Natural killer cell treated with Interleukin-12 subunit alpha and Interleukin-12 subunit beta and Interleukin-15 and Interleukin-18, amount 100 ng/mL, for 72 hours (primary cell): ENCODE measurements around the gene NRCAM. TPM values are rescaled to one million over a fixed set of nuclear protein-coding genes. Genes with fewer than 3 reads are reported as not detected.
A peak's percentile ranks its signal among the peaks of the same experiment; 100 is the strongest.
"Not testable (repeated sequence)": the region's sequence is repeated elsewhere in the genome, so short reads cannot be mapped to it uniquely, and the experiment has no call there.

Source experiments
- ATAC-seq, 2 donors: fragments of 150-1000 bp; cut with Tn5 transposase in 1 of 2; sonication (Bioruptor Pico), chemical (Tn5 transposase) in 1 of 2; 2 replicates each; pipeline ENCODE4 v1.10.0; 2021
- DNase-seq: peaks from one replicate; pipeline ENCODE4 v3.0.0; 2022; ENCODE audit warnings: low spot score
- H3K27ac Mint-ChIP-seq, 2 donors: 1 replicate in 1 of 2; 2 replicates in 1 of 2; pipeline ENCODE4 v1.8.0; 2022; ENCODE audit warnings: mixed read lengths in 2 of 2, mild to moderate bottlenecking in 1 of 2, moderate library complexity in 1 of 2
- H3K27me3 Mint-ChIP-seq, 2 donors: 1 replicate in 1 of 2; 2 replicates in 1 of 2; pipeline ENCODE4 v1.8.0; 2022; ENCODE audit warnings: mixed read lengths in 2 of 2
- H3K36me3 Mint-ChIP-seq: one replicate; pipeline ENCODE4 v1.8.0; 2022; ENCODE audit warnings: mixed read lengths
- H3K4me1 Mint-ChIP-seq, 2 donors: 1 replicate in 1 of 2; 2 replicates in 1 of 2; pipeline ENCODE4 v1.8.0; 2022; ENCODE audit warnings: low read depth in 2 of 2, mixed read lengths in 2 of 2, mild to moderate bottlenecking in 1 of 2
- H3K4me3 Mint-ChIP-seq: one replicate; pipeline ENCODE4 v1.8.0; 2022; ENCODE audit warnings: mixed read lengths
- H3K9me3 Mint-ChIP-seq: 2 replicates; pipeline ENCODE4 v1.8.0; 2022; ENCODE audit warnings: mixed read lengths
- total RNA-seq, 2 donors: library from RNA; stranded (reverse); gene quantifications; one replicate each; pipeline ENCODE4 v1.2.3, GENCODE V29; 2022

Gene NRCAM
- total RNA-seq, 2 donors from 2014 or later: not detected

DNA sequence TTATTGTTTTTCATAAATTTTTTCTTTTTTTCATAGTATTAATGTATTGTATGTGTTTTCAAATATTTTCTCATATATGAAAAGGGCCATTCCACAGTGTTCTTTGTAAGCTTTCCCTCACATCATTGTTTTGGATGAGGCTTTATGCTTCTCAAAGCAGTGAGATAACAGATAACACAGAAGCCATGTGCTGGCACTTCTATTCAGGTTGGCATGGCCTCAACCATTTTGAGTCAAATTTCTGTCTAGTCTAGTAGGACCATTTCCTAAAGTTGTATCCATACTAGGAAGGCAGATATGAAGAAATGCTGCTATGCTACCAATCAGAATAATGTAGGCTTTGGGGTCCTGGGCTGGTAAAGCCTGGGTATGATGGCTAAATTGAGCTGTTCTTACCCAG is 190.2 kb downstream of the NRCAM start:
- H3K4me1 Mint-ChIP-seq: no peaks in the 10 kb centered on the region
- peaks cover 0 to 2% of the 10 kb centered on the region in 2 donors for H3K27me3 Mint-ChIP-seq
- H3K27ac Mint-ChIP-seq: no peak overlapping the region
- H3K36me3 Mint-ChIP-seq: no peaks in the 10 kb centered on the region
- H3K9me3 Mint-ChIP-seq: no peaks in the 10 kb centered on the region
- ATAC-seq (no peak), DNase-seq (no peak)
- no peak overlapping the region for H3K4me3 Mint-ChIP-seq

DNA sequence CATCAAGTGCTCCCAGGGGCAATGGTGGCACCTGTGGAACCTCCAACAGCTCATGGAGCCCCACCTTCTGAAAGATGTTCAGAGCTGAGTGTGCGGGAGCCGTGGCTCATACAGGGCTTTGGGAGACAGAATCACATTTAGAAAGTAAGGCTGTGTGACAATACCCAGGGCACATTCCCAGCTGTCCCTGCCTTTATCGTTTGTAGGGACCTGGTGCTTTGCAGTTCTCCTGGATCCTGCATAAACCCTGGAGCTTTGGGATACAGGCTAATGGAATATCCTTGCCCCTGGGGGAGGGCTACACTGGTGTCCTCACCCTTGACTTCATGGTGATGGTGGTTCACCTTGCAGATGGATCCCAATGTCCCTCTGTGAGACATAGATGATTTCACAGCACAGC is 191.2 kb downstream of the NRCAM start:
- H3K27ac Mint-ChIP-seq: no peak overlapping the region
- peaks cover 2% of the 10 kb centered on the region for H3K9me3 Mint-ChIP-seq
- ATAC-seq (no peak), DNase-seq (no peak)
- H3K4me1 Mint-ChIP-seq: no peaks in the 10 kb centered on the region
- no peak overlapping the region for H3K4me3 Mint-ChIP-seq
- no peaks in the 10 kb centered on the region for H3K36me3 Mint-ChIP-seq
- peaks cover 0 to 2% of the 10 kb centered on the region in 2 donors for H3K27me3 Mint-ChIP-seq

DNA sequence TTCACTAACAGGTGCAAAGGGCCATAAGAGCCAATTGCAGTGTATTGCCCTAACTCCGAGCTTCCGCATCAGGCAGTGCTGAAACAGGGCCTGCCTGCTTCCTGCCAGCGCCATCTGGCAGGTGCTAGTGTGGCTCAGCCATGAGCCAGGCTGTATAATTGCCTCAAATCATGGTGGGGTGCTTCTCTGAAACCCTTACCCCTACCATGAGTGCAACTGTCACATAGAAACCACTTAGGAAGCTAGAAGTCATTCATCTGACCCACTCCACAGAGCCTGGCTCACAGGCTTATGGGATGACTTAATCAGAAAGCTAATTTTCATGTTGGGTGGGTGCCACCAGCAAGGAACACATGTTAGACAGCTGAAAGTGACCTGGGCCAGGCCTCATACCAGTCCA is 192.8 kb downstream of the NRCAM start:
- Mint-ChIP-seq H3K4me1 (no peaks in the 10 kb centered on the region), H3K36me3 (no peaks in the 10 kb centered on the region), H3K9me3 (peaks cover 6% of the 10 kb centered on the region), H3K27me3 (no peaks in the 10 kb centered on the region), H3K27ac (no peak overlapping the region), H3K4me3 (no peak overlapping the region)
- DNase-seq (no peak), ATAC-seq (no peak)

GRCh38 chr7:108261560-108262255 is 194.5 kb downstream of the NRCAM start:
- peaks cover 9% of the 10 kb centered on the region for H3K9me3 Mint-ChIP-seq
- H3K4me3 Mint-ChIP-seq: no peak overlapping the region
- no peaks in the 10 kb centered on the region for H3K36me3 Mint-ChIP-seq
- H3K27ac Mint-ChIP-seq: no peak overlapping the region
- H3K4me1 Mint-ChIP-seq: no peaks in the 10 kb centered on the region
- ATAC-seq: peak in 1 of 2 donors; percentile 52
- H3K27me3 Mint-ChIP-seq: no peaks in the 10 kb centered on the region
- DNase-seq: no peak

GRCh38 chr7:108259447-108259846 is 196.8 kb downstream of the NRCAM start:
- not testable (repeated sequence) for H3K4me3 Mint-ChIP-seq, DNase-seq, H3K36me3 Mint-ChIP-seq, H3K4me1 Mint-ChIP-seq, H3K27me3 Mint-ChIP-seq, H3K27ac Mint-ChIP-seq, ATAC-seq, H3K9me3 Mint-ChIP-seq

DNA sequence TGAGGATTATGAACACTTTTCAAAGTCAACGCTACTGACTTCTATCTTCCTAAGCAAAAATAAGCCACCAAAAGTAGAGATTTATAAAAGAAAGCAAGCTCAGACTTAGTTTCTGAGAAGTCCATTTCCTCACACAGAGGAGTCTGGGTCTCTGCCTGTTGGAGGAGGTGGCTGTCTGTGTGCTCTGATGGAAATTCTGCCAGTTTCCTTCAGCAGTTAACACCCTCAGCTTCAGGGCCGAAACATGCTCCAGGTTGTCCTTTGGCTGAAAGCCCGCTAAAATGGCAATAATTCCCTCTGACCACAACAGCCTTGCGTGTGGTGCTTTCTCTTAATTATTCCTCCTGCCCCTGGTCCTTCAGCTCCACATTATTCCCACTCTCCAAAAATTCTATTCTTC is 198.3 kb downstream of the NRCAM start:
- no peak for ATAC-seq
- no peak for DNase-seq
- peaks cover 9% of the 10 kb centered on the region for H3K9me3 Mint-ChIP-seq
- no peaks in the 10 kb centered on the region for H3K4me1 Mint-ChIP-seq
- no peaks in the 10 kb centered on the region for H3K36me3 Mint-ChIP-seq
- H3K4me3 Mint-ChIP-seq: no peak overlapping the region
- H3K27me3 Mint-ChIP-seq: no peaks in the 10 kb centered on the region
- no peak overlapping the region for H3K27ac Mint-ChIP-seq

DNA sequence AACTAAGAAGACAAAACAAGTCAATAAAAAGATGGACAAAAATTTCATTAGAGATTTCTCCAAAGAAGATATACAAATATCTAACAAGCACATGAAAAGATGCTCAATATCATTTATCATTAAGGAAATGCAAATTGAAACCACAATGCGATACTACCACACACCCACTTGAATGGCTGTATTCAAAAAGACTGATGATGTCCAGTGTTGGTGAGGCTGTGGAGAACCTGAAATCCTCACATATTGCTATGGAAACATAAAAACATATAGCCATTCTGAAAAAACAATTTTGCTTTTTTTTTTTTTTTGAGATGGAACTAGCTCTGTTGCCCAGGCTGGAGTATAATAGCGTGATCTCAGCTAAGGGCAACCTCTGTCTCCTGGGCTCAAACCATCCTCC is 202.0 kb downstream of the NRCAM start:
- H3K4me1 Mint-ChIP-seq: no peaks in the 10 kb centered on the region
- peaks cover 0 to 8% of the 10 kb centered on the region in 2 donors for H3K27me3 Mint-ChIP-seq

GRCh38 chr7:108253275-108254044 is 202.8 kb downstream of the NRCAM start:
- Mint-ChIP-seq H3K36me3 (no peaks in the 10 kb centered on the region), H3K9me3 (peaks cover 3% of the 10 kb centered on the region), H3K4me1 (no peaks in the 10 kb centered on the region), H3K27me3 (peaks cover 0 to 8% of the 10 kb centered on the region in 2 donors), H3K27ac (no peak overlapping the region), H3K4me3 (no peak overlapping the region)
- DNase-seq: no peak
- no peak for ATAC-seq

More for the DNA sequence above, 202.0 kb downstream of the NRCAM start:
- Mint-ChIP-seq H3K36me3 (no peaks in the 10 kb centered on the region), H3K27ac (no peak overlapping the region), H3K4me3 (no peak overlapping the region), H3K9me3 (peaks cover 3% of the 10 kb centered on the region)
- DNase-seq (no peak), ATAC-seq (no peak)

GRCh38 chr7:108252177-108252576 is 204.1 kb downstream of the NRCAM start:
- Mint-ChIP-seq H3K27me3 (peaks cover 0 to 8% of the 10 kb centered on the region in 2 donors), H3K36me3 (no peaks in the 10 kb centered on the region), H3K9me3 (no peaks in the 10 kb centered on the region), H3K27ac (no peak overlapping the region), H3K4me3 (no peak overlapping the region), H3K4me1 (no peaks in the 10 kb centered on the region)
- ATAC-seq (no peak), DNase-seq (no peak)

DNA sequence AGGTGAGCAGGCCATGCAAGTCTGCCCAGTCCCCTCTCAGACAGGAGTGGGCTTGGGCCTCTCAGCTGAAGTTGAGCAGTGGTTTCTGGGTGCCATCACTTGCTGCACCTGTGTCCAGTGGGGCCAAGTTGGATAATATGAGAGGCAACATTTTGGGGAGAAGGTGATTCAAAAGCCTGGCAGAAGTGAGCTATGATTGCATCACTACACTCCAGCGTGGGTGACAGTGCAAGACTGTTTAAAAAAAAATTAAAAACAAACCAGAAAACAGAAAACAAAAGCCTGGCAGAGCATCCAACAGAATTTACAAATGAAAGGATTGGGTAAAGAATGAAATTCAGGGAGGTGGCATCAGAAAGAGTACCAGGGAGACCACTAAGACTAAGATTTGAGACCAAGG is 204.5 kb downstream of the NRCAM start:
- Mint-ChIP-seq H3K27ac (no peak overlapping the region), H3K4me1 (no peaks in the 10 kb centered on the region), H3K27me3 (peaks cover 0 to 8% of the 10 kb centered on the region in 2 donors), H3K36me3 (no peaks in the 10 kb centered on the region), H3K9me3 (no peaks in the 10 kb centered on the region), H3K4me3 (no peak overlapping the region)
- DNase-seq (no peak), ATAC-seq (no peak)

GRCh38 chr7:108249453-108249852 is 206.8 kb downstream of the NRCAM start:
- no peak overlapping the region for H3K27ac Mint-ChIP-seq
- peaks cover 3 to 15% of the 10 kb centered on the region in 2 donors for H3K27me3 Mint-ChIP-seq
- H3K4me1 Mint-ChIP-seq: no peaks in the 10 kb centered on the region
- DNase-seq (no peak), ATAC-seq (no peak)
- H3K36me3 Mint-ChIP-seq: no peaks in the 10 kb centered on the region
- no peaks in the 10 kb centered on the region for H3K9me3 Mint-ChIP-seq
- no peak overlapping the region for H3K4me3 Mint-ChIP-seq

DNA sequence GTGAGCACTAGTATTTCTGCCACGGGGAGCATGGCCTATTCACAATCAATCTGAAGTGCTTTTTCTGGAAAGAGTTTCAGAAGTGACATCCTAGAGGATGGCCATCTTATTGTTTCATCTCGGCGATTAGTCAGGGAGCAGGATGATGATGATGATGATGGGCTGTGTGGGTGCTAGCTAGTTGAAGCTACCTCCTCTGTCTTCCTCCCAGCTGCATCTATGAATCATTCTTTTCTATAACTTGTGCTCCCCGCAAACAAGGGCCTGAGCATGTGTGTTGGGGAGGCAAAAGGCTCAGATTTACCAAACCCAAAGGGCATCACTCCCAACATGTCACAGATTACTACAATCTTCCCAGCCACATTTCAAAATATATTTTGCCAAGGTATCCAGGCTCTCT is 207.4 kb downstream of the NRCAM start:
- H3K36me3 Mint-ChIP-seq: no peaks in the 10 kb centered on the region
- H3K27me3 Mint-ChIP-seq: peaks cover 3 to 15% of the 10 kb centered on the region in 2 donors
- ATAC-seq (no peak), DNase-seq (no peak)
- no peak overlapping the region for H3K27ac Mint-ChIP-seq
- H3K4me1 Mint-ChIP-seq: no peaks in the 10 kb centered on the region
- no peak overlapping the region for H3K4me3 Mint-ChIP-seq
- no peaks in the 10 kb centered on the region for H3K9me3 Mint-ChIP-seq

DNA sequence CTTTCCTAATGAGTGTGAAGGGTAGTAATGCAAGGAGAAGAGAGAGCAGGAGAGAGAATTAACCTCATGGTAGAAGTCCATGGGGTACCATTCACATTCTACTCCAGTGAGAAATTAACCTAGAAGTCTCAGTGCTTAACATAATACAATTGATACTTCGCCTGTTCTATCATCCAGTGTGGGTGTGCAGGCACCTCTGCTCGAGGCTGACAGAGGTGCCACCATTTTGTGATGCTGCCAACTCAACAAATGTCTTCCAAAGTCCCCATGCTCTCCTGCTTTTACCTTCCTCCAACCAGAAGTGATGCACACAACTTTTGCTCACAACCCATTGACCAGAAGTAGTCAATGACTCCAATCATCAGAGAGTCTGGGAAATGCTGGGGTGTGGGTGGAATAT is 207.8 kb downstream of the NRCAM start:
- ATAC-seq (no peak), DNase-seq (no peak)
- peaks cover 3 to 15% of the 10 kb centered on the region in 2 donors for H3K27me3 Mint-ChIP-seq
- H3K9me3 Mint-ChIP-seq: no peaks in the 10 kb centered on the region
- no peak overlapping the region for H3K27ac Mint-ChIP-seq
- no peaks in the 10 kb centered on the region for H3K36me3 Mint-ChIP-seq
- no peak overlapping the region for H3K4me3 Mint-ChIP-seq
- no peaks in the 10 kb centered on the region for H3K4me1 Mint-ChIP-seq

- no peak for ATAC-seq
- H3K27ac Mint-ChIP-seq: no peak overlapping the region
- no peak overlapping the region for H3K4me3 Mint-ChIP-seq
- H3K4me1 Mint-ChIP-seq: no peaks in the 10 kb centered on the region
- H3K36me3 Mint-ChIP-seq: no peaks in the 10 kb centered on the region
- H3K9me3 Mint-ChIP-seq: no peaks in the 10 kb centered on the region
- peaks cover 3 to 15% of the 10 kb centered on the region in 2 donors for H3K27me3 Mint-ChIP-seq
- no peak for DNase-seq
Measured at GRCh38 chr7:108247614-108248013, 208.6 kb downstream of the NRCAM start.
